GM12878 (cell line): ENCODE results near the gene INHBC. TPM values are rescaled to one million over a fixed set of nuclear protein-coding genes. Genes with fewer than 3 reads are reported as not detected.

Source experiments
- CEBPB ChIP-seq, 2 experiments: fragments of 150-350 bp in 1 of 2; IDR thresholded peaks; 2 replicates each; pipeline ENCODE4 v1.6.1; 2012 to 2014; ENCODE audit warnings: low read depth in 2 of 2, low read length in 2 of 2, borderline replicate concordance in 1 of 2, inconsistent platforms in 1 of 2
- GATAD2B ChIP-seq: fragments of 450-650 bp; conservative IDR thresholded peaks from 2 replicates; pipeline ENCODE4 v1.6.1; 2017; ENCODE audit warnings: low read depth, mild to moderate bottlenecking, moderate library complexity
- HDAC2 ChIP-seq: fragments of 200-600 bp; sonication (generic); IDR thresholded peaks from 2 replicates; pipeline ENCODE4 v1.6.1; 2017
- IKZF1 ChIP-seq: fragments of 450-650 bp; conservative IDR thresholded peaks from 2 replicates; pipeline ENCODE4 v1.6.1; 2017; ENCODE audit warnings: antibody characterized with exemption, mild to moderate bottlenecking
- MEF2B ChIP-seq: fragments of 450-650 bp; IDR thresholded peaks from 2 replicates; pipeline ENCODE4 v1.6.1; 2018; ENCODE audit warnings: mild to moderate bottlenecking, moderate library complexity; ENCODE audit not compliant: partially characterized antibody, poor library complexity, severe bottlenecking
- NR2F1 ChIP-seq: fragments of 450-650 bp; conservative IDR thresholded peaks from 2 replicates; pipeline ENCODE4 v1.6.1; 2017; ENCODE audit warnings: mild to moderate bottlenecking
- PAX8 ChIP-seq: fragments of 450-650 bp; IDR thresholded peaks from 2 replicates; pipeline ENCODE4 v1.6.1; 2017; ENCODE audit warnings: mild to moderate bottlenecking, moderate library complexity
- POLR2AphosphoS2 ChIP-seq: IDR thresholded peaks from 2 replicates; pipeline ENCODE4 v1.6.1; 2011; ENCODE audit warnings: low read depth, mild to moderate bottlenecking, low read length, improper control_type of control experiment, moderate library complexity
- RAD51 ChIP-seq: fragments of 450-650 bp; IDR thresholded peaks from 2 replicates; pipeline ENCODE4 v1.6.1; 2016; ENCODE audit warnings: moderate library complexity, mild to moderate bottlenecking, inconsistent platforms
- RCOR1 ChIP-seq: conservative IDR thresholded peaks from 2 replicates; pipeline ENCODE4 v1.6.1; 2012; ENCODE audit warnings: low read depth, low read length, improper control_type of control experiment
- SIX5 ChIP-seq: IDR thresholded peaks from 2 replicates; pipeline ENCODE4 v1.6.1; 2011; ENCODE audit warnings: mild to moderate bottlenecking, low read depth, low read length, moderate library complexity; ENCODE audit not compliant: severe bottlenecking
- TCF7 ChIP-seq: IDR thresholded peaks from 2 replicates; pipeline ENCODE4 v1.6.1; 2014; ENCODE audit warnings: antibody characterized with exemption, borderline replicate concordance
- ZNF622 ChIP-seq: fragments of 450-650 bp; IDR thresholded peaks from 2 replicates; pipeline ENCODE4 v1.6.1; 2017; ENCODE audit warnings: mild to moderate bottlenecking, inconsistent platforms
- polyA plus RNA-seq, 11 experiments: library from polyadenylated mRNA; depleted of rRNA in 4 of 11; unstranded in 6 of 11; stranded (reverse) in 5 of 11; fragments of >200 nt; fragmentation: Nextera tagmentation in 4 of 11; fragmentation: Illumina TruSeq in 1 of 11; extraction: Ambion mirVana in 4 of 11; extraction: Trizol in 1 of 11; gene quantifications; 1 replicate in 1 of 11; 2 replicates in 10 of 11; pipeline versions ENCODE4 v1.2.1 to v1.2.3, GENCODE V29; 2011 to 2016; ENCODE audit warnings: inconsistent platforms in 2 of 11, missing spikeins in 2 of 11, low read depth in 1 of 11
- total RNA-seq, 4 experiments: library from RNA; depleted of rRNA in 3 of 4; stranded (reverse); fragments of >200 nt in 3 of 4; fragmentation: Illumina TruSeq in 1 of 4; extraction: Trizol in 1 of 4; gene quantifications; 2 replicates each; pipeline versions ENCODE4 v1.2.1 to v1.2.3, GENCODE V29; 2013 to 2021
- TF ChIP-seq, protein P1 (sequence below): fragments of 450-650 bp; IDR thresholded peaks from 2 replicates; pipeline ENCODE4 v1.6.1; 2017; ENCODE audit warnings: mild to moderate bottlenecking, low read depth, inconsistent platforms; ENCODE audit not compliant: poor library complexity, severe bottlenecking
- TF ChIP-seq, protein P2 (sequence below): IDR thresholded peaks from 2 replicates; pipeline ENCODE4 v1.6.1; 2011; ENCODE audit warnings: mild to moderate bottlenecking, low read depth, low read length, moderate library complexity; ENCODE audit not compliant: insufficient replicate concordance
- TF ChIP-seq, protein P3 (sequence below): fragments of 450-650 bp; IDR thresholded peaks from 2 replicates; pipeline ENCODE4 v1.6.1; 2018; ENCODE audit warnings: mild to moderate bottlenecking, low read depth, moderate library complexity; ENCODE audit not compliant: partially characterized antibody
- TF ChIP-seq, protein P4 (sequence below): fragments of 450-650 bp; IDR thresholded peaks from 2 replicates; pipeline ENCODE4 v1.6.1; 2017; ENCODE audit warnings: mild to moderate bottlenecking, moderate library complexity

INHBC gene
- total and polyA plus RNA-seq, 10 of the 15 experiments (the other 5 are each of a cell fraction or from before 2014, with no cell fraction given): 0.04 to 0.22 (median 0.13) TPM; not detected in 5

DNA sequence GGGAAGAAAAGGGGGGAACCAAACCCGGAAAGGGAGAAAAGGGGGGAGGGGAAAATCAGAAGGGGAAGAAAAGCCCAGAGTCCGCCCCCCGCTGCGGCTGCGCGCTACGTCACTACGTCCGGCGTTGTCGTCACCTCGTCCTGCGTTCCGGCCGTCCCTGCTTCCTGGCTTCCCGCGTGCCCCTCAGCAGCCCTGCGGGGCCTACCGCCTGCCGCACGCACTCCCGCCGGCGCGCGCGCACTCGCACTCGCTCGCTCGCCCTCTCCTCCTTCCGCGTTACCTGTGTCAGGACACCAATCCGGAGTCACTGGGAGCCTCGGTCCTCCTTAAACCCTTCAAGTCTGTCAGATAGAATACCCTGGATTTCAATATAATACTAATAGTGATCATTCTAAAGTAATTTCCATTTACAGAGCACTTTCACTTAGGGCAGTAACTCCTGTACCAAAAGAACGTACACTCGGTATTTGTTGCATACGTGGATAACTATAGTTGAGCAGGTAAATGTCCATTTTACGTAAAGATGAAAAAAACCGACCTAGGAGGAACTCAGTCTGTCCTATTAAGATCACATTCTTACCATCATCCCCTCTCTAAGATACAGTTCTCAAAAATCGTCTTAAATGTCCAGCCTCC lies 3.5 kb upstream of the INHBC start, which contains the start of gene R3HDM2 (continued):
- TF ChIP-seq IKZF1 (peak; percentile 80), RAD51 (no peak), POLR2AphosphoS2 (peak; percentile 92), GATAD2B (no peak; the same call in 1 of the 2 replicates), MEF2B (peak; percentile 14), HDAC2 (no peak), SIX5 (no peak), RCOR1 (no peak), ZNF622 (no peak), NR2F1 (no peak), PAX8 (peak; percentile 81; the same call in 1 of the 2 replicates), TCF7 (no peak), CEBPB (IDR thresholded peaks at IDR 0.05; ENCODE audit: borderline replicate concordance in 1 of 2, low read depth in 2 of 2, low read length in 2 of 2) (no peak)
- TF ChIP-seq, protein P1, sequence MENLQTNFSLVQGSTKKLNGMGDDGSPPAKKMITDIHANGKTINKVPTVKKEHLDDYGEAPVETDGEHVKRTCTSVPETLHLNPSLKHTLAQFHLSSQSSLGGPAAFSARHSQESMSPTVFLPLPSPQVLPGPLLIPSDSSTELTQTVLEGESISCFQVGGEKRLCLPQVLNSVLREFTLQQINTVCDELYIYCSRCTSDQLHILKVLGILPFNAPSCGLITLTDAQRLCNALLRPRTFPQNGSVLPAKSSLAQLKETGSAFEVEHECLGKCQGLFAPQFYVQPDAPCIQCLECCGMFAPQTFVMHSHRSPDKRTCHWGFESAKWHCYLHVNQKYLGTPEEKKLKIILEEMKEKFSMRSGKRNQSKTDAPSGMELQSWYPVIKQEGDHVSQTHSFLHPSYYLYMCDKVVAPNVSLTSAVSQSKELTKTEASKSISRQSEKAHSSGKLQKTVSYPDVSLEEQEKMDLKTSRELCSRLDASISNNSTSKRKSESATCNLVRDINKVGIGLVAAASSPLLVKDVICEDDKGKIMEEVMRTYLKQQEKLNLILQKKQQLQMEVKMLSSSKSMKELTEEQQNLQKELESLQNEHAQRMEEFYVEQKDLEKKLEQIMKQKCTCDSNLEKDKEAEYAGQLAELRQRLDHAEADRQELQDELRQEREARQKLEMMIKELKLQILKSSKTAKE: no peak
- TF ChIP-seq, protein P2, sequence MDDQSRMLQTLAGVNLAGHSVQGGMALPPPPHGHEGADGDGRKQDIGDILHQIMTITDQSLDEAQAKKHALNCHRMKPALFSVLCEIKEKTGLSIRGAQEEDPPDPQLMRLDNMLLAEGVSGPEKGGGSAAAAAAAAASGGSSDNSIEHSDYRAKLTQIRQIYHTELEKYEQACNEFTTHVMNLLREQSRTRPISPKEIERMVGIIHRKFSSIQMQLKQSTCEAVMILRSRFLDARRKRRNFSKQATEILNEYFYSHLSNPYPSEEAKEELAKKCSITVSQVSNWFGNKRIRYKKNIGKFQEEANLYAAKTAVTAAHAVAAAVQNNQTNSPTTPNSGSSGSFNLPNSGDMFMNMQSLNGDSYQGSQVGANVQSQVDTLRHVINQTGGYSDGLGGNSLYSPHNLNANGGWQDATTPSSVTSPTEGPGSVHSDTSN: no peak
- TF ChIP-seq, protein P3, sequence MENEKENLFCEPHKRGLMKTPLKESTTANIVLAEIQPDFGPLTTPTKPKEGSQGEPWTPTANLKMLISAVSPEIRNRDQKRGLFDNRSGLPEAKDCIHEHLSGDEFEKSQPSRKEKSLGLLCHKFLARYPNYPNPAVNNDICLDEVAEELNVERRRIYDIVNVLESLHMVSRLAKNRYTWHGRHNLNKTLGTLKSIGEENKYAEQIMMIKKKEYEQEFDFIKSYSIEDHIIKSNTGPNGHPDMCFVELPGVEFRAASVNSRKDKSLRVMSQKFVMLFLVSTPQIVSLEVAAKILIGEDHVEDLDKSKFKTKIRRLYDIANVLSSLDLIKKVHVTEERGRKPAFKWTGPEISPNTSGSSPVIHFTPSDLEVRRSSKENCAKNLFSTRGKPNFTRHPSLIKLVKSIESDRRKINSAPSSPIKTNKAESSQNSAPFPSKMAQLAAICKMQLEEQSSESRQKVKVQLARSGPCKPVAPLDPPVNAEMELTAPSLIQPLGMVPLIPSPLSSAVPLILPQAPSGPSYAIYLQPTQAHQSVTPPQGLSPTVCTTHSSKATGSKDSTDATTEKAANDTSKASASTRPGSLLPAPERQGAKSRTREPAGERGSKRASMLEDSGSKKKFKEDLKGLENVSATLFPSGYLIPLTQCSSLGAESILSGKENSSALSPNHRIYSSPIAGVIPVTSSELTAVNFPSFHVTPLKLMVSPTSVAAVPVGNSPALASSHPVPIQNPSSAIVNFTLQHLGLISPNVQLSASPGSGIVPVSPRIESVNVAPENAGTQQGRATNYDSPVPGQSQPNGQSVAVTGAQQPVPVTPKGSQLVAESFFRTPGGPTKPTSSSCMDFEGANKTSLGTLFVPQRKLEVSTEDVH: no peak
- TF ChIP-seq, protein P4, sequence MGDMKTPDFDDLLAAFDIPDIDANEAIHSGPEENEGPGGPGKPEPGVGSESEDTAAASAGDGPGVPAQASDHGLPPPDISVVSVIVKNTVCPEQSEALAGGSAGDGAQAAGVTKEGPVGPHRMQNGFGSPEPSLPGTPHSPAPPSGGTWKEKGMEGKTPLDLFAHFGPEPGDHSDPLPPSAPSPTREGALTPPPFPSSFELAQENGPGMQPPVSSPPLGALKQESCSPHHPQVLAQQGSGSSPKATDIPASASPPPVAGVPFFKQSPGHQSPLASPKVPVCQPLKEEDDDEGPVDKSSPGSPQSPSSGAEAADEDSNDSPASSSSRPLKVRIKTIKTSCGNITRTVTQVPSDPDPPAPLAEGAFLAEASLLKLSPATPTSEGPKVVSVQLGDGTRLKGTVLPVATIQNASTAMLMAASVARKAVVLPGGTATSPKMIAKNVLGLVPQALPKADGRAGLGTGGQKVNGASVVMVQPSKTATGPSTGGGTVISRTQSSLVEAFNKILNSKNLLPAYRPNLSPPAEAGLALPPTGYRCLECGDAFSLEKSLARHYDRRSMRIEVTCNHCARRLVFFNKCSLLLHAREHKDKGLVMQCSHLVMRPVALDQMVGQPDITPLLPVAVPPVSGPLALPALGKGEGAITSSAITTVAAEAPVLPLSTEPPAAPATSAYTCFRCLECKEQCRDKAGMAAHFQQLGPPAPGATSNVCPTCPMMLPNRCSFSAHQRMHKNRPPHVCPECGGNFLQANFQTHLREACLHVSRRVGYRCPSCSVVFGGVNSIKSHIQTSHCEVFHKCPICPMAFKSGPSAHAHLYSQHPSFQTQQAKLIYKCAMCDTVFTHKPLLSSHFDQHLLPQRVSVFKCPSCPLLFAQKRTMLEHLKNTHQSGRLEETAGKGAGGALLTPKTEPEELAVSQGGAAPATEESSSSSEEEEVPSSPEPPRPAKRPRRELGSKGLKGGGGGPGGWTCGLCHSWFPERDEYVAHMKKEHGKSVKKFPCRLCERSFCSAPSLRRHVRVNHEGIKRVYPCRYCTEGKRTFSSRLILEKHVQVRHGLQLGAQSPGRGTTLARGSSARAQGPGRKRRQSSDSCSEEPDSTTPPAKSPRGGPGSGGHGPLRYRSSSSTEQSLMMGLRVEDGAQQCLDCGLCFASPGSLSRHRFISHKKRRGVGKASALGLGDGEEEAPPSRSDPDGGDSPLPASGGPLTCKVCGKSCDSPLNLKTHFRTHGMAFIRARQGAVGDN: peak; percentile 98
